Measurements from ENCODE around the gene NEMP2.

- TF ChIP-seq CTCF (optimal IDR thresholded peaks at IDR 0.05 in 1 of 3, IDR thresholded peaks at IDR 0.05 in 1 of 3, conservative IDR thresholded peaks at IDR 0.05 in 1 of 3; ENCODE audit: extremely low read depth in 1 of 3, insufficient read depth in 2 of 3, low read length in 3 of 3) (no peak), EZH2 (IDR thresholded peaks at IDR 0.05; ENCODE audit: low read length) (no peak)
Observed at GRCh38 chr2:190554357-190555006, 20.0 kb upstream of the NEMP2 start.
